Hematopoietic multipotent progenitor cell (in vitro differentiated cells): Measurements from ENCODE around the gene GTF2H4. TPM values are rescaled to one million over a fixed set of nuclear protein-coding genes. Genes with fewer than 3 reads are reported as not detected.

ENCODE experiments used
- DNase-seq, 3 donors: peaks; one replicate each; pipeline ENCODE4 v3.0.0-alpha.2; 2011 to 2015; ENCODE audit warnings: low read depth in 2 of 3, low spot score in 2 of 3
- small RNA-seq: library from RNA; depleted of rRNA; stranded (forward); fragments of <200 nt; gene quantifications from one replicate; pipeline ENCODE3, GENCODE V24; 2012
- total RNA-seq: library from RNA; depleted of rRNA; stranded (reverse); fragments of >200 nt; gene quantifications from one replicate; pipeline ENCODE4 v1.2.3, GENCODE V29; 2012

The GTF2H4 gene
- total RNA-seq, 1 donor, result 19.1 TPM

GRCh38 chr6:30948811-30949210 is 40.8 kb downstream of the GTF2H4 start:
- DNase-seq, result no peak

GRCh38 chr6:30951907-30952469 is 44.0 kb downstream of the GTF2H4 start:
- no peak for DNase-seq

GRCh38 chr6:30954631-30955366 is 46.8 kb downstream of the GTF2H4 start:
- DNase-seq, result peak in 1 of 3 donors; percentile 5

GRCh38 chr6:30955367-30956042 is 47.5 kb downstream of the GTF2H4 start:
- peak; percentile 19 to 73 (median 72) for DNase-seq

GRCh38 chr6:30957716-30958115 is 49.7 kb downstream of the GTF2H4 start:
- DNase-seq, result no peak

GRCh38 chr6:30960907-30961673 is 53.1 kb downstream of the GTF2H4 start:
- no peak for DNase-seq

GRCh38 chr6:30962716-30963115 is 54.7 kb downstream of the GTF2H4 start:
- DNase-seq, result no peak

GRCh38 chr6:30963641-30964040 is 55.6 kb downstream of the GTF2H4 start:
- no peak for DNase-seq

Small RNA genes lying within 50 kb of the gene (small RNA-seq; reads per million reads assigned to genes)
- not detected for gene RF00019

Other genes with a start within 250 kb of the GTF2H4 start
- gene DHX16, start 235.2 kb upstream of the GTF2H4 start, total RNA-seq, result 42.3 TPM
- gene PPP1R18, start 221.6 kb upstream of the GTF2H4 start, total RNA-seq, result 53.3 TPM
- 9.4 TPM for gene NRM, start 217.2 kb upstream of the GTF2H4 start, total RNA-seq
- 14.0 TPM for gene MDC1, start 190.9 kb upstream of the GTF2H4 start, total RNA-seq
- 446 TPM for gene TUBB, start 187.9 kb upstream of the GTF2H4 start, total RNA-seq
- 50.6 TPM for gene FLOT1, start 165.5 kb upstream of the GTF2H4 start, total RNA-seq
- 4.3 TPM for gene IER3, start 163.7 kb upstream of the GTF2H4 start, total RNA-seq
- 3.0 TPM for gene DDR1, start 23.7 kb upstream of the GTF2H4 start, total RNA-seq
- 15.9 TPM for gene VARS2, start 6.0 kb downstream of the GTF2H4 start, total RNA-seq
- not detected for gene SFTA2, start 24.0 kb downstream of the GTF2H4 start, total RNA-seq
- gene MUCL3, start 32.8 kb downstream of the GTF2H4 start, total RNA-seq, result not detected
- under 0.01 TPM for gene MUC21, start 75.5 kb downstream of the GTF2H4 start, total RNA-seq
- not detected for gene MUC22, start 102.3 kb downstream of the GTF2H4 start, total RNA-seq
- not detected for gene C6orf15, start 204.4 kb downstream of the GTF2H4 start, total RNA-seq
- gene PSORS1C1, start 206.6 kb downstream of the GTF2H4 start, total RNA-seq, result 0.27 TPM
- gene CDSN, start 212.2 kb downstream of the GTF2H4 start, total RNA-seq, result under 0.01 TPM
- gene PSORS1C2, start 230.9 kb downstream of the GTF2H4 start, total RNA-seq, result not detected
- gene CCHCR1, start 249.6 kb downstream of the GTF2H4 start, total RNA-seq, result 21.8 TPM